H9 (cell line): Measurements from ENCODE around the gene MGAT4C. TPM values are rescaled to one million over a fixed set of nuclear protein-coding genes. Genes with fewer than 3 reads are reported as not detected.

Experiments used
- DNase-seq: peaks from one replicate; pipeline ENCODE4 v3.0.0-alpha.2; 2017
- H2AFZ ChIP-seq: one replicate; pipeline ENCODE4 v1.6.1; 2013; ENCODE audit warnings: mild to moderate bottlenecking, low read length, control low read depth, moderate library complexity
- H2AK5ac ChIP-seq: 2 replicates; pipeline ENCODE4 v1.6.1; 2013; ENCODE audit warnings: low read length, control low read depth, mixed read lengths; ENCODE audit not compliant: insufficient read length
- H2BK120ac ChIP-seq: one replicate; pipeline ENCODE4 v1.6.1; 2013; ENCODE audit warnings: low read depth, mild to moderate bottlenecking, low read length, control low read depth, inconsistent platforms; ENCODE audit not compliant: poor library complexity, severe bottlenecking
- H2BK12ac ChIP-seq: 2 replicates; pipeline ENCODE4 v1.6.1; 2013; ENCODE audit warnings: low read length, control low read depth, mixed read lengths, low read depth; ENCODE audit not compliant: insufficient read length
- H2BK15ac ChIP-seq: 2 replicates; pipeline ENCODE4 v1.6.1; 2013; ENCODE audit warnings: low read depth, low read length, control low read depth
- H2BK20ac ChIP-seq: one replicate; pipeline ENCODE4 v1.6.1; 2013; ENCODE audit warnings: low read depth, mild to moderate bottlenecking, low read length, control low read depth, inconsistent platforms; ENCODE audit not compliant: poor library complexity, severe bottlenecking
- H2BK5ac ChIP-seq: 2 replicates; pipeline ENCODE4 v1.6.1; 2013; ENCODE audit warnings: low read length, control low read depth, mixed read lengths; ENCODE audit not compliant: insufficient read length
- H3K14ac ChIP-seq: 2 replicates; pipeline ENCODE4 v1.6.1; 2013; ENCODE audit warnings: low read length, control low read depth; ENCODE audit not compliant: insufficient read depth
- H3K18ac ChIP-seq: 2 replicates; pipeline ENCODE4 v1.6.1; 2013; ENCODE audit warnings: low read depth, mild to moderate bottlenecking, mixed read lengths, low read length, control low read depth; ENCODE audit not compliant: insufficient read length
- H3K23ac ChIP-seq: 2 replicates; pipeline ENCODE4 v1.6.1; 2013; ENCODE audit warnings: low read length, control low read depth, mixed read lengths, low read depth; ENCODE audit not compliant: insufficient read length
- H3K23me2 ChIP-seq: 2 replicates; pipeline ENCODE4 v1.6.1; 2013; ENCODE audit warnings: low read depth, mild to moderate bottlenecking, mixed read lengths, low read length, control low read depth; ENCODE audit not compliant: insufficient read length, poor library complexity, severe bottlenecking
- H3K27ac ChIP-seq: 2 replicates; pipeline ENCODE4 v1.5.1; 2013; ENCODE audit warnings: low read length, control low read depth, mixed read lengths, low read depth; ENCODE audit not compliant: insufficient read length
- H3K27me3 ChIP-seq: 2 replicates; pipeline ENCODE4 v1.6.1; 2013; ENCODE audit warnings: low read length, control low read depth, inconsistent platforms; ENCODE audit not compliant: insufficient read depth
- H3K4ac ChIP-seq: 2 replicates; pipeline ENCODE4 v1.6.1; 2013; ENCODE audit warnings: low read depth, mild to moderate bottlenecking, control low read depth, inconsistent platforms, low read length, moderate library complexity
- H3K4me1 ChIP-seq: 2 replicates; pipeline ENCODE4 v1.6.1; 2013; ENCODE audit warnings: low read length, control low read depth, inconsistent platforms; ENCODE audit not compliant: insufficient read depth
- H3K4me2 ChIP-seq: 2 replicates; pipeline ENCODE4 v1.6.1; 2013; ENCODE audit warnings: low read length, control low read depth, mixed read lengths; ENCODE audit not compliant: insufficient read length, insufficient read depth
- H3K56ac ChIP-seq: 2 replicates; pipeline ENCODE4 v1.6.1; 2013; ENCODE audit warnings: low read depth, mild to moderate bottlenecking, mixed read lengths, low read length, control low read depth; ENCODE audit not compliant: insufficient read length
- H3K79me1 ChIP-seq: 2 replicates; pipeline ENCODE4 v1.6.1; 2013; ENCODE audit warnings: low read depth, mild to moderate bottlenecking, moderate library complexity, low read length, control low read depth, inconsistent platforms; ENCODE audit not compliant: insufficient read depth, poor library complexity, severe bottlenecking
- H3K79me2 ChIP-seq: 2 replicates; pipeline ENCODE4 v1.6.1; 2013; ENCODE audit warnings: low read length, control low read depth, inconsistent platforms; ENCODE audit not compliant: insufficient read depth
- H3K9ac ChIP-seq: 2 replicates; pipeline ENCODE4 v1.6.1; 2013; ENCODE audit warnings: low read length, control low read depth, mixed read lengths; ENCODE audit not compliant: insufficient read length; ENCODE audit errors: extremely low read depth
- H3K9me3 ChIP-seq: one replicate; pipeline ENCODE4 v1.6.1; 2013; ENCODE audit warnings: low read depth, low read length, inconsistent platforms; ENCODE audit not compliant: control insufficient read depth
- H3T11ph ChIP-seq: one replicate; pipeline ENCODE4 v1.6.1; 2013; ENCODE audit warnings: mild to moderate bottlenecking, low read length, control low read depth, inconsistent platforms
- H4K20me1 ChIP-seq: one replicate; pipeline ENCODE4 v1.6.1; 2013; ENCODE audit not compliant: control insufficient read depth, insufficient read length, insufficient read depth
- H4K5ac ChIP-seq: 2 replicates; pipeline ENCODE4 v1.6.1; 2013; ENCODE audit warnings: low read depth, mild to moderate bottlenecking, mixed read lengths, low read length, control low read depth; ENCODE audit not compliant: insufficient read length
- H4K8ac ChIP-seq: replicated peaks from 2 replicates; pipeline ENCODE4 v1.6.1; 2013; ENCODE audit warnings: low read length, control low read depth, mixed read lengths, low read depth; ENCODE audit not compliant: insufficient read length
- H4K91ac ChIP-seq: 2 replicates; pipeline ENCODE4 v1.6.1; 2013; ENCODE audit warnings: low read depth, mild to moderate bottlenecking, moderate library complexity, mixed read lengths, low read length, control low read depth; ENCODE audit not compliant: insufficient read length
- H3K27ac Mint-ChIP-seq, 3 experiments: 2 replicates in 2 of 3; 3 replicates in 1 of 3; pipeline ENCODE4 v1.8.0; 2020 to 2021; ENCODE audit warnings: mixed read lengths in 3 of 3, mild to moderate bottlenecking in 1 of 3, moderate library complexity in 1 of 3
- H3K27me3 Mint-ChIP-seq: 2 replicates; pipeline ENCODE4 v1.8.0; 2021; ENCODE audit warnings: low read depth, mild to moderate bottlenecking, moderate library complexity, mixed read lengths
- H3K36me3 Mint-ChIP-seq, 3 experiments: 2 replicates in 2 of 3; 3 replicates in 1 of 3; pipeline ENCODE4 v1.8.0; 2020 to 2021; ENCODE audit warnings: low read depth in 3 of 3, mixed read lengths in 3 of 3; ENCODE audit not compliant: insufficient read depth in 1 of 3
- H3K4me1 Mint-ChIP-seq, 2 experiments: 2 replicates each; pipeline ENCODE4 v1.8.0; 2020; ENCODE audit warnings: mixed read lengths in 2 of 2
- H3K4me3 Mint-ChIP-seq, 2 experiments: 2 replicates in 1 of 2; 3 replicates in 1 of 2; pipeline ENCODE4 v1.8.0; 2020 to 2021; ENCODE audit warnings: mild to moderate bottlenecking in 2 of 2, mixed read lengths in 2 of 2, moderate library complexity in 1 of 2
- H3K9me3 Mint-ChIP-seq, 2 experiments: 2 replicates in 1 of 2; 3 replicates in 1 of 2; pipeline ENCODE4 v1.8.0; 2020; ENCODE audit warnings: mild to moderate bottlenecking in 2 of 2, mixed read lengths in 2 of 2, moderate library complexity in 1 of 2
- CTCF ChIP-seq: fragments of 200-600 bp; sonication (generic); conservative IDR thresholded peaks from 3 replicates; pipeline ENCODE4 v1.8.0; 2021; ENCODE audit warnings: antibody characterized with exemption, mild to moderate bottlenecking
- WGBS: extraction: QIAGEN DNeasy Blood & Tissue Kit; methylation state at CpG from one replicate; pipeline ENCODE4 v1.1.7; 2013; ENCODE audit warnings: missing lambda C conversion rate, low lambda C conversion rate, mixed read lengths; ENCODE audit not compliant: insufficient read length; ENCODE audit errors: extremely low coverage; 5-methylcytosine and 5-hydroxymethylcytosine counted together
- total RNA-seq: library from RNA; stranded (reverse); gene quantifications from 2 replicates; pipeline ENCODE4 v1.2.1, GENCODE V29; 2021

Gene MGAT4C
- total RNA-seq, 1 experiment from 2014 or later, result 1.3 TPM

GRCh38 chr12:86188226-86188625 is 68.0 kb downstream of the MGAT4C start:
- Histone ChIP-seq H4K91ac (no peak overlapping the region), H4K8ac (no peak overlapping the region), H2BK5ac (no peak overlapping the region), H3K9ac (no peak overlapping the region), H2BK120ac (no peak overlapping the region), H3K27ac (no peak overlapping the region), H3K23ac (no peak overlapping the region), H2BK12ac (no peak overlapping the region), H3K27me3 (no peaks in the 10 kb centered on the region), H3K14ac (no peak overlapping the region), H3T11ph (no peak overlapping the region), H4K20me1 (no peaks in the 10 kb centered on the region), H3K18ac (no peak overlapping the region), H2BK20ac (no peak overlapping the region), H3K4me1 (no peaks in the 10 kb centered on the region), H3K79me1 (no peaks in the 10 kb centered on the region), H2AFZ (no peak overlapping the region), H3K79me2 (no peaks in the 10 kb centered on the region; the same call in 1 of the 2 replicates), H3K56ac (no peak overlapping the region), H4K5ac (no peak overlapping the region), H2BK15ac (no peak overlapping the region), H3K4ac (no peak overlapping the region), H3K4me2 (no peak overlapping the region), H2AK5ac (no peak overlapping the region), H3K23me2 (no peaks in the 10 kb centered on the region), H3K9me3 (no peaks in the 10 kb centered on the region)
- DNase-seq, result no peak
- H3K36me3 Mint-ChIP-seq, result no peaks in the 10 kb centered on the region
- no peak overlapping the region for H3K27ac Mint-ChIP-seq
- H3K4me3 Mint-ChIP-seq, result no peak overlapping the region
- H3K27me3 Mint-ChIP-seq, result no peaks in the 10 kb centered on the region
- no peaks in the 10 kb centered on the region for H3K4me1 Mint-ChIP-seq
- no peaks in the 10 kb centered on the region for H3K9me3 Mint-ChIP-seq
- no peak for TF ChIP-seq CTCF
- no CpG with 5 or more reads among the region's 1 CpG for WGBS
